ENCODE data around the gene MAIP1.

Gene MAIP1

GRCh38 chr2:199951023-199951422 is 4.4 kb upstream of the MAIP1 start:
- DNase-seq, result no peak

- DNase-seq, result no peak
These were observed 409 bp upstream of the MAIP1 start for GRCh38 chr2:199955007-199955338.

- no peak for DNase-seq
These were observed 639 bp downstream of the MAIP1 start for GRCh38 chr2:199956062-199956380.

DNA sequence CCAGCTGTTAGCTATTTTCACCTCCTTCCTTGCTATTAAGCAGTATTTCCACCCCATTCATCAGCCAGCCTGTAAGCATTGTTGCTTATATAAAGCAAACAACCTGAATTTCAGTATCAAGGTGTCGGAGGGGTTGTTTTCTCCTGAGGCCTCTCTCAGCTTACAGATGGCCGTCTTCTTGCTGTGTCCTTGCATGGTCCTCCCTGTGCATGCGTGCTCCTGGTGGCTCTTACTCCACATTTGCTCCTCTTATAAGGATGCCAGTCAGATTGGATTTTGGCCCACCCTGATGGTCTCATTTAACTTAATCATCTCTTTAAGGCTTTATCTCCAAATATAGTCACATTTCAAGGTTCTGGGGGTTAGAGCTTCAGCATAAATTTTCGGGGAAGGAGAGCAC is 2.6 kb downstream of the MAIP1 start:
- DNase-seq, result no peak

GRCh38 chr2:199962203-199962602 is 6.8 kb downstream of the MAIP1 start:
- DNase-seq, result no peak

- no peak for DNase-seq
These were observed 11.0 kb downstream of the MAIP1 start for GRCh38 chr2:199966405-199966804.

DNA sequence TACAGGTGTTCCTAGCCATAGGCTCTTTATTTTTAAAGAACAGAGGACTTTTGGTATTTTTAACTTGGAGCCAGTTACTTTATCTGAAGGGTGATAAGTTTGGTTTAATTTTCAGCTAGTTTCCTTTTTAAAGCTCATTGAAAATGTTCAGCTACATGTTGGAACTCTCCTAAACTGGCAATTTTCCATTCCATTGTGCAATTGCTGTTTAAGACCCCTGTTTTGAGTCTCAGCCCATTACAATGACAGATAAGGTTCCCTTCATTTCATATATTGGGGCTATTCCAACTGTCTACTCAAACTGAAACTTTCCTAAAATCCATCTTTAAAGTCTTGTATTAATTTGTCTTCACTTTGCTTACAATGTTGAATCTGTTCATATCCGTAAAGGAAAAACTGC is 11.6 kb downstream of the MAIP1 start:
- DNase-seq, result no peak

DNA sequence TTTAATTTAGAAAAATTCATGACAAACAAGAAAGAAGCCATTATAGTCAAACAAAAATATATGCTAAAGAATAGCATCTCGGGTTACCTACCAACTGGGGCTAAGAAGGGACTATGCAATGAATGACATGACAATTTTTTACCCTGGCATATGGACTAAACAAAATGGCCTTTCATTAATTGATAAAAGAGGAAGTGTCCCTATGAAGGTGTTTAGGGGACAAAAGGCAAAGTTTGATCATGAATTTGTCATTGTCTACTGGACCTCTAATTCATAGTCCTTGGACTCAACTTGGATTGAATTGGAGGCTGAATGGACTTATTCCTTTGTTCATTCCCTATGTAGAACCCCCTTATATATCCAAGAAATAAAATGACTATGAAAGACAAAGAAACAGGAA is 12.7 kb downstream of the MAIP1 start:
- DNase-seq, result no peak

DNA sequence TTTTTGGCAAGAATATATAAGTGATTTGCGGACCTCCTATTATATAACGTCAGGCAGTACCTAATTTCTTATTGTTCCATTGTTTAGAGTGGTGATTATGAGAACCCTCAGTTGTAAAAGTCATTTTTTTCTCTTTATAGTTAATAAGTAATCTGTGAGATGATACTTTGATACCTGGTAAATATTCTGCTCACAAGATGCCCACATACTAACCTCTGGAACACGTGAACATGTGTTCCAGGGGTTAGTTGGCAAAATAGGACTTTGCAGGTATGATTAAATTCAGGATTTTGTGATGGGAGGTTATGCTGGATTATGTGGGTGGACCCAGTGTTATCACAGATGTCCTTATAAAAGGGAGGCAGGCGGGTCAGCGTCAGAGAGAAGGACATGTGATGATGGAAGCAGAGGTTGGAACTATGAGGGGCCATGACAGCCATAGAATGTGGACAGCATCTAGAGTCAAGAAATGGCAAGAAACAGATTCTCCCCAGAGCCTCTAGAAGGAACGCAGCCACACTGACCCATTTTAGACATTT is 16.8 kb downstream of the MAIP1 start:
- DNase-seq, result no peak

GRCh38 chr2:199973703-199974102 is 18.3 kb downstream of the MAIP1 start:
- DNase-seq, result no peak

- DNase-seq, result no peak
These were observed 20.0 kb downstream of the MAIP1 start for GRCh38 chr2:199975273-199975895.

DNA sequence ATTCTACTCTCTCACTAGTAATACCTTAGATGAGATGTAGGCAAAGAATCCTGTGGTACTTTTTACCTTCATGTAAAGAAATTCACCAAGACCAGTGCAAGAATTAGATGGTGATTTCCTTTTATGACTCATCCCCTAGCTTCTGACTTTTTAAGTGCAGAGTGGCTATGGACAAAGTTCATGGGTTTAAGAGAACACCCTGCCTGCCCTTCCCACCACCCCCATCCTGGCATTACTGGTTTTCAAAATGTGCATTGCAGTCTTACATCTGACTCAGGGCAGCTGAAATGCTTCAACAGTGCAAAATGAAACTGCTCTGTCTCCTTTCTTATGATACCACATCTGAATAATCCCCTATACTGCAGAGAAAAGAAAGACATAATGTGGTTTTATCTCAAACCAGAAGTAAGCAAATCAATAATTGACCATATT is 22.6 kb downstream of the MAIP1 start:
- no peak for DNase-seq

- DNase-seq, result no peak
These were observed 24.0 kb downstream of the MAIP1 start for GRCh38 chr2:199979398-199979797.

DNA sequence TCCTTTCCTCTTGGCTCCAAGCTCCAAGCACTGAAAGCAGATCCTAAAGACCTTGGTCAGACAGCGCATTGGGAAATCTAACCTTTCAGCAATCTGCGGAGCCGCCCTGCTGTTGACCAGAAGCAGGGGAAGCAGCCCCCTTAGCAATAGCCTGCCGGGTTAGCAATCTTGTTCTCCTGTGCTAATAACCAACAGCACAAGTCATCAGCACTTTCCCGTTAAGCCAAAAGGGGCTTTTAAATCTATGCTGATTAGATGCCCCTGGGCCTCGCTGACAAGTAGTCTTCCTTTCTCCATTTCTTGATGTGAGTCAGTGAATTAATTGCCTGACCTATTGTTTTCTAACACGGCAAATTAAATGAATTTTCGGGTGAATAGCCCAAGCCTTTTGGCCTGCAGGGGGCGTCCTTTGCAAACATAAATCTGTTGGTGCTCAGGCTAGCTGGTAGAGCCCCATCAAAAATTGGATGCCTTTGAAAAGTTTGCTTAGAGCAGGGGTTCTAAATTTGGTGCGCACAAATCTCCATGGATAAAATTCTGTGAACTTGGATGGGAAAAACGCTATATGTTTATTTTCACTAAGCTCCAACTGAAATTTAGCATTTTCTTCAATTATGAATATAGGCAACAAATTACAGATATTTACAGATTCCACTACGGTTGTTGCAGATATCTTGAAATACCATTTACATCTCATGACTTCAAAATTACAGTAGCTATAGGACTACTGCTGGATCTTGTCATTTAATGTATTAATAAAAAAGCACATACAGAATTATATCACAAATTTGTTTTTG is 24.6 kb downstream of the MAIP1 start:
- peak; percentile 89 for DNase-seq

- DNase-seq, result no peak
These were observed 26.9 kb downstream of the MAIP1 start for GRCh38 chr2:199982126-199982843.

GRCh38 chr2:199983534-199983933 is 28.2 kb downstream of the MAIP1 start:
- no peak for DNase-seq

DNA sequence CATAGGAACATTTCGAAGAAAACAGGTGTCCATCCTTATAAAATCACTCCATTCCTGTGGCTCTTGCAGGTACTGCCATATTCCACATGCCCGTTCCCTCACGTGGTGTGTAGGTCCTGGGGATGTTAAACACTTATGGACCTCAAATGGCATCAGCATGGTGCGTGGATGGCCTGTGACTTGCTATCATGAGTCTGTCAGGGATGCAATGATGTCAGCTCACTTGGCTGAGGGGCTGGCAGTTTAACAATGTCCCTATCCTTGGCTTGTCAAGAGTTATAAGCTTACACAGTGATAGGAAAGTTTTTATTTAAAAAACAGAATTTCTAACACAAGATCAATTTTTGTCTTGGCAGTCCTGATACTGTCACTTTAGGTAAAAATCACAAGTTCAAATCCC is 28.8 kb downstream of the MAIP1 start:
- no peak for DNase-seq

- DNase-seq, result no peak
These were observed 29.4 kb downstream of the MAIP1 start for GRCh38 chr2:199984755-199985154.

DNA sequence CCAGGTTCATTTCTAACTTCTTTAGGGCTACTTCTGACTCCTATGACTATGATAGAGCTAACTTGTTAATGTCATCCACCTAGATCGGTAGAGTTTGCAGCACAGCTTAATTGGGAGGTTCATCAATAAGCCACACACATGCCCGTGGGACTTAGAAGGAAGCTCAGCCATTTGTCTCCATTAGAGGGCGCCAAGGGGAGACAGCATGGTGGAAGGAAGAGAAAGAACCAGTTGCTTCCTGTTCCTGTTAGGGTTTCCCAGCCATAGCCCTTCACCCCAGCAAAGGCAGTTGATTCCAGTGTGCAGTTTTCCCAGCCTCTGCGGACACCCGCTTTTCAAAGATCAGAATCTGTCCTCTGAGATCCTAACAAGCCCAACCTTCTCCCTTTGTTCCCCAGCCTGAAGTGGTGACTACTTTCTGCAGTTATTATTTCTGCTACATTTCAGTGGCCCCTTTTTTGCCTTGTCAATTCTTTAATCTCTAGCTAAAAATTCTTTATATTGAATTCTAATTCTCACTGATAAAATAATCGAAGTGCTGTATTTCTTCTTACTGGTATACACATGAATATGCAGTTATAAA is 30.3 kb downstream of the MAIP1 start:
- peak; percentile 52 for DNase-seq

GRCh38 chr2:199987586-199987985 is 32.2 kb downstream of the MAIP1 start:
- DNase-seq, result no peak

DNA sequence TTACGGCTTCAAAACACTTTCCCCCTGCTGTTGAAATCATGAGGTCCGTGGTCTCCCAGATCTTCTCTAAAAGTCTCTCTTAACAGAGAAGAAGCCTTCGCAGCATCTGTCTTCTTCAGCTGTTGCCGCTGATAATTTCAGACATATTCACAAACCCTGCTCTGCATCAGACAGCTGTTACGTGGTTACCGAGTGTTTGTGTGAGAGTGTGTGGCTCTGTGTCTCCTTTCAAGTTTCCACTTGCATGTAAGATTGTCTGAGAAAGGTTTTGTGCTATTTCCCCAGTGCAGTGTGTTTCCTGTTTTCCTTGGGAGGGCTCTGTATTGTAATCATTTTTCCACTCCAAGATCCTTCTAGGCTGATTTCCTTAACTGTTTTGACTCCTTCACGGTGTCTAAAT is 32.8 kb downstream of the MAIP1 start:
- no peak for DNase-seq

- DNase-seq, result no peak
These were observed 34.4 kb downstream of the MAIP1 start for GRCh38 chr2:199989822-199990221.

DNA sequence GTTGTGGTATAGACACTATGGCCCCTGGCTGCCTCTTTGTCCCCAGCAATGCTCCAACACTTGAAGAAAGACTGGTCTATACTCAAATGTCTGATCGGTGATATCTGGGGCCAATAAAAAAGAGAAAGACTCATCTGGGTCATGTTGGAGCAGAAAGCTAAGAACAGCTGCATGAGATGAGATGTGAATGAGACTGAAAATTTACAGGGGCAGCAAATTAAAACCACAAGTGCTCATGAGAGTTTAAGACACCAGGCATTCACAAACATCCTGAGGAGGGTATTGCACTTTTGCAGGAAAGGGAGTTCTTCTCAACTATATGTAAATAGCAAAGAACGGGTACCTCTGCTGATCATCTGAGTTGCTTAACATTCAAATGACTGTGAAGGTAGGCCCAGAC is 36.3 kb downstream of the MAIP1 start:
- DNase-seq, result no peak

- DNase-seq, result no peak
These were observed 36.9 kb downstream of the MAIP1 start for GRCh38 chr2:199992296-199992695.

Measured in CD4-positive, alpha-beta T cell treated with Interleukin-17A for 4 hours (primary cell).